Measurements from ENCODE around the gene CHN1.

- TF ChIP-seq POLR2A (IDR thresholded peaks at IDR 0.05; ENCODE audit: low read depth, low read length) (no peak), POLR2AphosphoS5 (IDR thresholded peaks at IDR 0.05; ENCODE audit: low read depth, low read length) (no peak)
Observed at GRCh38 chr2:174773215-174773614, 232.0 kb downstream of the CHN1 start.
